Activated CD8-positive, alpha-beta memory T cell treated with anti-CD3 and anti-CD28 coated beads for 24 hours (primary cell): ENCODE results near the gene COPE.

ENCODE experiments used
- DNase-seq: peaks from one replicate; pipeline ENCODE4 v3.0.0-alpha.2; 2020

The COPE gene

DNA sequence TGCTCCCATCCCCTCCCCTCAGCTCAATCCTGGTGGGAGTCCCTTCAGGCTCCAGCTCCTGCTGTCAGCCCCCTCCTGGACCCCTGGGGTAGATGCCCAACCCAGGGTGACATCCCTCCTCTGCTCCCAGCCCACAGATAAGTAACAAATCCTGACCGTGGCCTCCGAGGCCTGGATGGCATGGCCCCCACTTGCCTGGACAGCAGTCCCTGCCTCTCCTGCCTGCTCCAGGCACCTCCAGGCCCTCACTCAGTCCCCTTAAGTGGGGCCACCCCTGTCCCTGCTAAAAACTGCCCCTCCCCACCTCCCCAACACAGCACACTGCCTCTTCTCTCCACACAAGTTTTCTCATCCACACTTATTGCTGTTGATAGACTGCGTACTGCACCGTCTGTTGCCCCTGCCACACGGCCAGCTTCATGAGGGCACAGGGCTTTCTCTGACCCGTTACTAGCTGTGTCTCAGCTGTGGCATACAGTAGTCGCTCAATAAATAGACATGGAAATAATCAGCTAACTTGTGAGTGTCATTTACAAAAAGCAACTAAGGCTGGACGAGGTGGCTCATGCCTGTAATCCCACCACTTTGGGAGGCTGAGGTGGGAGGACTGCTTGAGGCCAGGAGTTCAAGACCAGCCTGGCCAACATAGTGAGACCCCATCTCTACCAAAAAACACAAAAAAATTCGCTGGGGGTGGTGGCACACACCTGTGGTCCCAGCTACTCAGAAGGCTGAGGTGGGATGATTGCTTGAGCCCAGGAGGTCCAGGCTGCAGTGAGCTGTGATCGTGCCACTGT is 29.0 kb downstream of the COPE start:
- no peak for DNase-seq

- no peak for DNase-seq
Observed at GRCh38 chr19:18886972-18887371, 32.2 kb downstream of the COPE start.

DNA sequence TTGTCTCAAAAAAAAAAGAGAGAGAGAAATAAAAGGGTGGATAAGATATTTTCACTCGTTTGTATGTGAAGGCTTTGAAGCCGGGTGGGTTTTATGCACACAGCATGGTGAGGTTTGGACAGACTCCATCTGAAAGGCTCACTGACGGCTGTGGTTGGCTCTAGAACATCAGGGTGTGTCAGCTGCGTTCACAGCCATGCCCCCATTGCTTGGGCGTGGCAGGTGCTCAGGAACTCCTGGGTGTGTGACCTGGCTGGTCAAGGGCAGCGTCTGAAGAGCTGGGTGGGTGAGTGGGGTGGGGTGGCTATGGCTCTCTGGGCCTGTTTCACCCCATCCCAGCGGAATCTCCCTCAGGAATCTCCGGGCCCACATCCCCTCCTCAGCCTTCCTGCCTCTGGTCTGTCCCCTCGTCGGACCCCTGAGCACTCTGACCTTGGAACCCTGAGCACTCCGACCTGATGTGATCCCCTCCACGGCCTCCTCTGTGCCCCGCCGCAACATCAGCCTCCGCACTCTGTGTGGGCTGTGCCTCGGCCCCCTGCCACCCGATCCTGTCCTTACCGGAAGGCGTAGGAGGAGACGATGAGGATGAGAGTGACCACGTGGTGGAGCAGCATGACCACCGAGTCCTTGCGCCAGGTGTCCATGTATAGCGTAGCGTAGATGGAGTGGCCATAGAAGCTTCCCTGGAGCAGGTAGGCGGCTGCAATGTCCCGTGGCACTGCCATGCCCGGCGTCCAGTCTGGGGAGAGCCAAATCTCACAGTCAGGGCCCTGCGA is 35.5 kb downstream of the COPE start:
- no peak for DNase-seq

- DNase-seq, result no peak
Observed at GRCh38 chr19:18881491-18881890, 37.7 kb downstream of the COPE start.

DNA sequence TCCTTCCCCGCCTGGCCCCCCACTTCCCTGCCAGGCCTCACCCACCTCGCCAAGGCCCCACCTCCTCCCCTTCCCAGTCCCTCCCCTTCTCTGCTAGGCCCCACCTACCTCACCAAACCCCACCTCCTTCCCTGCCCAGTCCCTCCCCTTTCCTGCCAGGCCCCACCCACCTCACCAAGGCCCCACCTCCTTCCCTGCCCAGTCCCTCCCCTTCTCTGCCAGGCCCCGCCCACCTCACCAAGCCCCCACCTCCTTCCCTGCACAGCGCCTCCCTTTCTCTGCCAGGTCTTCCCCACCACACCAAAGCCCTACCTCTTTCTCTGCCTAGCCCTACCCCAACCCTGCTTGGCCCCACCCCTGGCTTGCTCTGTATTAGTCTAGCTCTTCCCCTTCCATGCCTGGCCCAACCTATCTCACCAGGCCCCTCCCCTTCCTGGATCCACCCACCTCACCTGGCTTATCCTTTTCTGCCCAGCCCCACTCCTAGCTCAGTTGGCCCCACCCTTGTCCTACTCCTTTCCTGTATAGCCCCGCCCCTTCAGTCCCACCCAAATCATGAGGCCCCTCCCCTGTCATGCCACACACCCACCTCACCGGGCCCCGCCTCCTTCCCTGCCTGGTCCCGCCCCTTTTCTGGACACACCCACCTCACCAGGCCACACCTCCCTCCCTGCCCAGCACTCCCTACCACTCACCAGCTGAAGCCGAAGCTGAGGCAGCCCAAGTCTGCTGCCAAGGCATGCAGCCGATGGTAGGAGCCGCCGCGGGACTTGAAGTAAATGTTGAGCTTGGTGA is 39.4 kb downstream of the COPE start:
- DNase-seq, result no peak

DNA sequence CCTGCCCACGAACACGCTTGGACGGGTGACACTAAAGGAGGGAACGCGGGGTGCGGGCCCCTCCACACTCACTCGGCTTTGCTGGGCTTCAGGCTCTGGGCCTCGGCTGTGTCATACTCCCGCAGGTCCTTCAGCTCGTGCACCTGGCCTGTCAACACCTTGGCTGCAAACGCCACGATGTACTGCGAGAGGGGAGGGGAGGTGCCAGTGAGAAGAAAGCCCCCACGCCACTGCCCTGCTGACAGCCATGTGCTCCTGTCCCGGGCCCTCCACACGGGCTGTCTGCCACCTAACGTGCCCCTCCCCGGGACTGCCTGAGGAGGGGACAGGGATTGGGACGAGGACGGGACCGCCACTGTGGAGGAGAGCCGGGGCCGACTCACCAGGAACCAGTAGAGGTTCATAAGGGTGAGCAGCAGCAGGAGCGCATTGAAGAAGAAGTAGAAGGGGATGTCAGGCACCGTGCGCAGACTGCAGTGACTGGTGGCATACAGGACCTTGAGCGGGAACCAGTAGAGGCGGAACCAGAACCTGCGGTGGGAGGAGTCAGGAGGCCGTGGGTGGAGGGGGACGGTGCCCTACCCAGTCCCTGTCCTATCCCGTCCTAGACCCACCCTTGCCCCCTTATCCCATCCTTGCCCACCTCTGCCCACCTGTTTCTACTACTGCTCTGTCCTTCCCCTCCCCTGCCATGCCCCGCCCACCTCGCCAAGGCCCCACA is 40.2 kb downstream of the COPE start:
- DNase-seq, result no peak

DNA sequence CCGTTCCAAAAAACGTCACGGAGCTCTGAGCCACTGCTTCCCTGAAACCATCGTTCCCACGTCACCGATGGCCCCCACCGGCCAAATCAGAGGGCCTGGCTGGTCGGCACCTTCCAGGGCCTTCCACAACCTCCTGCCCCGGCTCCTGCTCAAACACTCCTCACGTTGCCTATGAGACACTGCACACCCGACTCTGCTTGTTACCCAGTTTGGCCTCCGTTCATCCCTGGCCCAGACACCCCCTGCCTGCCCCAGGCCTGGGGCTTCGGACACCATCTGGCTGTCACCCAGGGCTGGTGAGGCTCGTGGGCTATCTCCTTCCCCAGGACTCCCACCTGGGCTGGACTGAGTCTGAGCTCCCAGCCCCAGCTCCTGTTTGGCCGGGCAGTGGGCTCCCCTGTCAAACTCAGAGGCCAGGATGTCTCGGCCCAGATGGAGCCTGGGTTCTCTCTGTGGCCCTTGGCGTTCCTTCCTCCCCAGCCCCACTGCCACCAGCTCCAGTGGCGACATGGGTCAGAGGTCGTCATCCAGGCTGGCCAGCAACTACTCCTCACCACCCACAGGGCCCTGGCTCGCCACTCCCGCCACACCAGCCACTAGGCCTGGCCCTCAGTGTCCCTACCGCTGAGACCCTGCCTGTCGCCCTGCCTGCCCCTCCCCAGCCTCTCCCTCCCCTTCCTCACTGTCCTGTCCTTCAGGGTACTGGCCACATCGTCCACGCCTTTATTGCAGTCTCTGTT is 41.0 kb downstream of the COPE start:
- DNase-seq, result no peak

DNA sequence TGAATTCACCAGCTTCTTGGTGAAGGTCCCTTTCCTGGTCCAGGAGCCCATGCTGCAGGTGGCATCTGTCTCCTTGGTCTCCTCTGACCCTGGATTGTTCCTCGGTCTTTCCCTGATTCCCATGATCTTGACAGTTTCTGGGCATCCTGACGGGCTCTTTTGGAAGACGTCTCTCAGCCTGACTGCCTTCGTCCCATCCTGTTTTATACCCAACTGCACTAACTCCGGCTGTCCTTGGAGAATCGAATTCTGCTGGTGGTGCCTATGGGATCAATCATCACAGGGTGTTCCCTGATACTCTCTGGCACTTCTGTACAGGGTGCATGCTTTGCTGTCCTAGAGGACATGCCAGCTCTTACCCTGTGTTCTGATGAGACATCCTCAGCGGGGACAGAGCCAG is 42.3 kb downstream of the COPE start:
- no peak for DNase-seq

DNA sequence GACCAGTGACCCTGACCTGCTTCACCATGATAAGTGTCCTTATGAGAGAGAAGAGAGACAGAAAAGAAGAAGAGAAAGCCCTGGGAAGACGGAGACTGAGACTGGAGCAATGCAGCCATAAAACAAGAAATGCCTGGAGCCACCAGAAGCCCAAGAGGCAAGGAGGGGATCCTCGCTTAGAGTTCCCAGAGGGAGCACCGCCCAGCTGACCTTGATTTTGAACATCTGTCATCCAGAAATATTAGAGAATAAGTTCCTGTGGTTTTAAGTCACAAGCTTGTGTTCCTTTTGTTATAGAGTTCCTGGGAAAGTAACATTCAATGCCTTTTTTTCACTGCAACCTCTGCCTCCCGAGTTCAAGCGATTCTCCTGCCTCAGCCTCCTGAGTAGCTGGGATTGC is 43.5 kb downstream of the COPE start:
- no peak for DNase-seq

DNA sequence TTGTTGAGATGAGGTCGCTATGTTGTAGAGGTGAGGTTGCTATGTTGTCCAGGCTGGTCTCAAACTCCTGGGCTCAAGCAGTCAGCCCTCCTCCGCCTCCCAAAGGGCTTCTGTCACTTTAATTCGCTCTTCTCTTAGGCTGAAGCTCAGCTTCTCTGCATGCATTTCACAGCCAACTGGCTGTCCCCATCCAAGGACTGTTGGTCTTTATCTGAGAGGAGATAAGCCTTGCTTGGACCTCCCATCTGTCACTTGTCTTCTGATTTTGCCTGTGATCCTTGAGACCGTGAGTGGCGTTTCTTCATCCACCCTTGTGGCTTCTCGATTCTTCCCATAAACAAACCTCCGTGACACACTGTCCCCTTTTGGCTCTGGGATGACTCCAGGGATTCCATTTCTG is 47.6 kb downstream of the COPE start:
- no peak for DNase-seq

DNA sequence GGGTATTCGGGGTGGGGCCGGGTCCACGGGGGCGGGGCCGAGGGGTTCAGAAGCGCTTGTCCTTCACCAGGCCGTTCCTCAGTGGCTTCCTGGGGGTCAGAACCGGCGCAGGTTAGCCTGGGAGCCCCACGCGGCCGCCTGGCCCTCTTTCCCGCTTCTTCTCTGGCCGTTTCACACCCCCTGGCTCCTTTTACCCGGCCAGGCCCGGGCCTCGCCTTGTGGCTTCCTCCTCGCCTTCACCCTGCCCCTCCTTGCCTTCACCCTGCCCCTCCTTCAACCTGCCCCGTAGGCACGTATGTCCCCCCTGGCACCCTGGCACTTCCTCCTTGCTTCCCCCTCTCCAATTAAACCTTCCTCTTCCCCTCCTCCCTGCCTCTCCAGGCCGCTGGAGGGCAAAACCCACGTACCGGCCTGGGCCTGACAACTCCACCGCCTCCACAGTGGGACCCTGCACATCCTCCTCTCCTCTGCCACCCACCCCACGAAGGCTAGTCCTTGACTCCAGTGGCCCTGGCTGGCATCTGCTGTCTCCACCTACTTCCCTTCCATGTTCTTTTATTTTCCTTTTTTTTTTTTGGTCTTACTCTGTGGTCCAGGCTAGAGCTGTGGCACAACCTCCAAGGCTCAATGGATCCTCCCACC is 48.5 kb downstream of the COPE start:
- DNase-seq, result no peak

DNA sequence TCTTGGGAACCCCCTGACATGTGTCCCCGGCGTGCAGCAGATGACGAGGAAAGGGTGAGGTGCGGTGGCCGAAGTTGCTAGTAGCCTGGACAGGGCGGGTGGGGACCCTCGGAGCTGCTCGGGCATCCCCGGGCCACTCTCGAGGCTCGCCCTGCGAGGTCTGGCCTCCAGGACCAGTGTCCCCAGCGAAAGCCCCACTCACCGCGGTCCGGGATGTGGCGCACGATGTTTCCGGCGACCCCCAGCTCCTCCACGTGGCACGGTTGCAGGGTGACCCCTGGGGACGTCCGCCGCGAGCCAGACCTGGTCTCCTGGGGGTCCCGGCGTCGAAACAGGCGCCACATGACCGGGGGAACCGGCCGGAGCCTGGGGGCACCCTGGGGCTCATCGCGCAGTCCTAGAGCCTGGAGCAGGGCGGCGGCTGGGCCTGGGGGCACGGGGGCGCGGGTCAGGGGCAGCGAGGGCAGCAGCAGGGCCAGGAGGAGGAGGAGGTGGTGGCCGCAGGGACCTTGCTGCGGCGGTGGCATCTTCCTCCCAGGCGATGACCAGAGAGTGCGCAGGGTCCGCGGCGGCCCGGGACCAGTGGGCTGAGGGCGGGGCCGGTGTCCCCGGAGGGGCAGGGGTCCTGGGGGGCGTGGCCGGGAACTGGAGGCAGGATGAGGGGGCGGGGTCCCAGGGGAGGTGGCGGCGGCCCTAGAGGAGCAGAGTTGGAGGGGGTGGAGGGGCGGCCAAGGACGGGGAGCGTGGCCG is 49.2 kb downstream of the COPE start:
- no peak for DNase-seq

DNA sequence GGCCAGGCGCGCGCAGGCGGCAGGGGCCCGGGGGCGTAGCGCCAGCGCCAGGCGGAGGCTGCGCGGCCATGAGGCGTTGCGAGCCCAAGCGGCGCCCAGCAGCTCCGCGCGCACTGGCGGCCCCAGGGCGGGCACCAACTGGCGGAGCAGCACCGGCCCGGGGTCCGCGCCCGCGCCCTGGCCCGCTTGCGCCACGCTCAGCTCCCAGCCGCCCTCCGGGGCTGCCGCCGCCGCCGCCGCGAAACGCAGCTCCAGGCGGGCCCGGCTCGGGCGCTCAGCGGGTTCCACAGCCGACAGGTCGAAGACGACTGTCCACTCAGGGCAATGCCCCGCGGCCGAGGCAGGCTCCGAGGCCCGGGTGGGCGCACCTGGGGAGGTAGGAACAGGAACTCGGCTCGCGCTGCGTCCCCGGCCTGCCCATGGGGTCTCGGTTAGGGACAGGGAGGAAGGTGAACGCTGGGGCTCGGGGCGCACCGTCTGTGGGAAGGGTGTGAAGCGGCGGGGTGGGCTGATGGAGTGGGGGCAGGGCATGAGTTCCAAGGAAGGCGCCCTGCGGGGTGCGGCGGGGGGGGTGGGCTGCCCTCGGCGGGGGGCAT is 50.1 kb downstream of the COPE start:
- no peak for DNase-seq

GRCh38 chr19:18868380-18869022 is 50.7 kb downstream of the COPE start:
- no peak for DNase-seq

DNA sequence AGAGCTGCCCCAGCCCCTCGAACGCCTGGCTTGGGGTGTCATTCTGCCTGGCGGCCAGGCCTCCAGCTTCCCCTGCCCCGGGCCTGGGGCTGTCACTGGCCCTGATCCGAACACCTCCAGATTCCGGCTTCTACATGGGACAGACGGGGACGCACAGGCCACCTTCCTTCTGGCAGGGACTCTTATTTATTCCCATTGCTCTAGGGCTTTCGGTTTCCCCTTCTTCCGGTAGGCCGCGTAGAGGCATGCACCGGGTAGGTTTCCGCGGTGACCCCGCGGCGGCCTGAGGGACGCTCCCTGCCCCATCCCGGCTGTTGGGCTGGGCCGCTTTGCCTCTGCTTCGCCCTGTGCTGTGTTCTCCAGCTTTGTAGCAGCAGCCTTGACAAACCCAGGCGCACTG is 51.4 kb downstream of the COPE start:
- DNase-seq, result no peak

GRCh38 chr19:18867199-18867598 is 52.0 kb downstream of the COPE start:
- no peak for DNase-seq

GRCh38 chr19:18866800-18867123 is 52.4 kb downstream of the COPE start:
- DNase-seq, result no peak

DNA sequence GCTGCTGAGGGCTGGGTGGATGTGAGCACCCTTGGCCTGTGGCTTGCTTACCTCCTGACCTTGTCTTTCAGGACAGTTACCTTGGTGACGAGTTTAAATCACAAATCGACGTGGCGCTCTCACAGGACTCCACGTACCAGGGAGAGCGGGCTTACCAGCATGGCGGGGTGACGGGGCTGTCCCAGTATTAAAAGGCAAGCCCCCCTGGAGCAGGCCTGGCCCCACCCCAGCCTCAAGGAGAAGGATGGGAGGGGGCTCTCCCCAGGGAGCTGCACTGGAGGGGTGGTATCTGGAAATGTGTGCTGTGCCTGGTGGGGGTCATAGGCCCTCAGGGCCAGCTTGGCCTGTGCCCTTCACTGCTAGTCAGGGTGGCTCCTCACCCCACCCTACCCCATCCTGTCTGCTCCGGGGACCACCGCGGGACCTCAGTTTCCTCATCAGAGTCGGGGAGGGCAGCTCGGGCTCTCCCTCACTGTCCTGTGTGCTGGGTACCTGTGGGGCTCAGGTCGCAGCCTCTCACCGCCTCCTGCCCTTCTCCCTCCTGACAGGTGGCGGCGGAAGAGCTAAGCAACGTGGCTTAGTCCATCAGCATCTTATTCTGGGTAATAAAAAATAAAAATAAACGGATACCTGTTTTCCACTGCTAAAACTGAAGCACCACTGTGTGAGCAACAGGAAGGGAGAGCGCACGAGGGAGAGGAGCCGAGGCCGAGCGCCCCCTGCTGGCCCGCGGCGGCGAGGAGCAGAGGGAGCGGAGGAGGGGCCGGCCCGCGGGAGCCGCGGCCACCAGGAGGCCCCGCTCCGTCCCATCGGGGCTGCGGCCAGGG is 53.0 kb downstream of the COPE start:
- DNase-seq, result peak; percentile 84
